Measurements from ENCODE around the gene HS6ST2. TPM values are rescaled to one million over a fixed set of nuclear protein-coding genes. Genes with fewer than 3 reads are reported as not detected.

Gene HS6ST2
- total RNA-seq, 2 experiments from 2014 or later, result not detected

DNA sequence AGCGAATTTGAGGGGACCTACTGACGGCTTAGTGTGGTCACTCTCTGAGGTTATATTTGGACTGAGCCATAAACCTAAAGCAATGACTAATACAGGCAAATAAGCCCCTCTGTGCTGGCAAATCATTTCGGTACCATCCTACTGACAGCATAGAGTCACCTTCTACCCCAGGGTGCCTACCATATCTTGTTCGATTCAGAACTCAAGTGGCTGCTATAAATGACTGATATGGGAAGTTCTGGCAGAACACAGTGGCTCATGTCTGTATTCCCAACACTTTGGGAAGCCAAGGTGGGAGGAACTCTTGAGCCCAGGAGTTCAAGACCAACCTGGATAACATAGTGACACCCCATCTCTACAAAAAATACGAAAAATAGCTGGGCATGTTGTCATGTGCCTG is 243.5 kb downstream of the HS6ST2 start:
- Histone ChIP-seq H3K79me2 (ENCODE audit: insufficient read depth, low read depth, low read length) (no peaks in the 10 kb centered on the region), H3K9me2 (ENCODE audit: insufficient read depth, low read length) (no peaks in the 10 kb centered on the region), H3K4me1 (ENCODE audit: insufficient read depth, low read length, poor library complexity, severe bottlenecking) (no peaks in the 10 kb centered on the region), H3K27ac (ENCODE audit: low read depth, low read length, poor library complexity, severe bottlenecking) (no peak overlapping the region), H3K4me2 (ENCODE audit: low read length) (no peak overlapping the region), H4K20me1 (ENCODE audit: insufficient read depth, low read length) (no peaks in the 10 kb centered on the region), H2AFZ (ENCODE audit: low read length) (no peak overlapping the region), H3K36me3 (ENCODE audit: insufficient read depth, low read length) (no peaks in the 10 kb centered on the region), H3K4me3 (ENCODE audit: low read depth, low read length, poor library complexity, severe bottlenecking) (no peak overlapping the region), H3K9me3 (ENCODE audit: low read length) (no peaks in the 10 kb centered on the region)
- intact Hi-C loops (cut with micrococcal nuclease; ENCODE audit: unreplicated experiment), result no loop called here
- BruUV-seq (replicated peaks), result no TSS peak
- TF ChIP-seq, protein P1, sequence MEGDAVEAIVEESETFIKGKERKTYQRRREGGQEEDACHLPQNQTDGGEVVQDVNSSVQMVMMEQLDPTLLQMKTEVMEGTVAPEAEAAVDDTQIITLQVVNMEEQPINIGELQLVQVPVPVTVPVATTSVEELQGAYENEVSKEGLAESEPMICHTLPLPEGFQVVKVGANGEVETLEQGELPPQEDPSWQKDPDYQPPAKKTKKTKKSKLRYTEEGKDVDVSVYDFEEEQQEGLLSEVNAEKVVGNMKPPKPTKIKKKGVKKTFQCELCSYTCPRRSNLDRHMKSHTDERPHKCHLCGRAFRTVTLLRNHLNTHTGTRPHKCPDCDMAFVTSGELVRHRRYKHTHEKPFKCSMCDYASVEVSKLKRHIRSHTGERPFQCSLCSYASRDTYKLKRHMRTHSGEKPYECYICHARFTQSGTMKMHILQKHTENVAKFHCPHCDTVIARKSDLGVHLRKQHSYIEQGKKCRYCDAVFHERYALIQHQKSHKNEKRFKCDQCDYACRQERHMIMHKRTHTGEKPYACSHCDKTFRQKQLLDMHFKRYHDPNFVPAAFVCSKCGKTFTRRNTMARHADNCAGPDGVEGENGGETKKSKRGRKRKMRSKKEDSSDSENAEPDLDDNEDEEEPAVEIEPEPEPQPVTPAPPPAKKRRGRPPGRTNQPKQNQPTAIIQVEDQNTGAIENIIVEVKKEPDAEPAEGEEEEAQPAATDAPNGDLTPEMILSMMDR (conservative IDR thresholded peaks at IDR 0.05; ENCODE audit: low read length), result no peak
- no peak for TF ChIP-seq EZH2phosphoT487 (IDR thresholded peaks at IDR 0.05; ENCODE audit: borderline replicate concordance, low read depth, low read length)
- no peak for DNase-seq (ENCODE audit: low spot score)
- POLR2A ChIA-PET, result interaction anchor here (0.7 kb wide), 1 partner anchor 54 kb away, joined by 3 read pairs; no protein-coding TSS in a partner anchor
- CTCF ChIA-PET (ENCODE audit: unreplicated experiment), result no interaction called here

DNA sequence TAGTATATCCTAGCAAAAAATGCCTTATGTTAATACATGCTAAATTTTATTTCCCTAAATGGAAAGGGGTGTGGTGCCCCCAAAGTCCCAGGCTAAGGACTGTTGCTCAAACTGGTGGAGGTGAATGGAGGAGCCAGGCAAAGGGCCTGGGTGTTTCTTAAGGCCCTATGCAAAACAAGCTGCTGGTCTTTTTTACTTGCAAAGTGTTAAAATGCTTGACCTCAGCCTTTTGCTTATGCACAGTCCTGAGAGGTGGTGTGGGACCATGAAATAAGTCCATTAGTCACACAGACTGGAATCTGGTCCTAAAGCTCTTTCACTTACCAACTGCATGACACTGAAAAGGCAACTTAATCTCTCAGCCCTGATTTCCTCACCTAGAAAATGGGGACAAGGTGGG is 246.1 kb downstream of the HS6ST2 start:
- BruUV-seq (replicated peaks), result no TSS peak

DNA sequence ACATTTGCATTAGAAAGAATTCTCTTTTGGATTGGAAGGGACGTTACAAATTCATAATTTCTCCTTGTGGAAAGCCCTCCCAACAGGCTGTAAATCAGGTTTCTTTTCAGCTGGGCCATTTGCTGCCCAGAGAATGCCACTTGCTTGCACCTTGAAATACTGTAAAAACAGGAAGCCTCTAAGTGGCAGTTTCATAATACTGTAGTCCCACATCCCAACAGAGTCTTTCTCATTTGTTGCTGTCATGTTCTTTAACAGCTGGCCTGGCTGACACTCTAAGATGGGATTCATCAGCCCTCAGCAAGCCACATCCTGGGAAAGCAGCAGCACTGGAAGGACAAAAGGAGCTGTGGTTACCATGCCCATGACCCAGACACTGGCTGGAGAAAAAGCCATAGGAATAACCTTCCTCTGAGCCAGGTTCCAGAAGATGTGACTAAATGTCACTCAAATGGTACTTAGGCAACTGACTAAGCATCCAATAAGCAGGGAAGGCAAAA is 247.7 kb downstream of the HS6ST2 start:
- Histone ChIP-seq H3K4me1 (ENCODE audit: insufficient read depth, low read length, poor library complexity, severe bottlenecking) (no peaks in the 10 kb centered on the region), H3K4me3 (ENCODE audit: low read depth, low read length, poor library complexity, severe bottlenecking) (no peak overlapping the region), H4K20me1 (ENCODE audit: insufficient read depth, low read length) (no peaks in the 10 kb centered on the region), H3K4me2 (ENCODE audit: low read length) (no peak overlapping the region), H3K9me2 (ENCODE audit: insufficient read depth, low read length) (no peaks in the 10 kb centered on the region), H3K36me3 (ENCODE audit: insufficient read depth, low read length) (no peaks in the 10 kb centered on the region), H3K9me3 (ENCODE audit: low read length) (no peaks in the 10 kb centered on the region), H3K79me2 (ENCODE audit: insufficient read depth, low read depth, low read length) (no peaks in the 10 kb centered on the region), H2AFZ (ENCODE audit: low read length) (no peak overlapping the region), H3K27ac (ENCODE audit: low read depth, low read length, poor library complexity, severe bottlenecking) (no peak overlapping the region)
- no TSS peak for BruUV-seq (replicated peaks)
- ChIA-PET POLR2A (no interaction called here), CTCF (ENCODE audit: unreplicated experiment) (no interaction called here)
- DNase-seq (ENCODE audit: low spot score), result no peak
- intact Hi-C loops (cut with micrococcal nuclease; ENCODE audit: unreplicated experiment), result no loop called here
- TF ChIP-seq EZH2phosphoT487 (IDR thresholded peaks at IDR 0.05; ENCODE audit: borderline replicate concordance, low read depth, low read length), result no peak
- TF ChIP-seq, protein P1 (conservative IDR thresholded peaks at IDR 0.05; ENCODE audit: low read length), result no peak

More for the DNA sequence above, 246.1 kb downstream of the HS6ST2 start:
- Histone ChIP-seq H3K36me3 (ENCODE audit: insufficient read depth, low read length) (no peaks in the 10 kb centered on the region), H3K9me3 (ENCODE audit: low read length) (no peaks in the 10 kb centered on the region), H2AFZ (ENCODE audit: low read length) (no peak overlapping the region), H3K9me2 (ENCODE audit: insufficient read depth, low read length) (no peaks in the 10 kb centered on the region), H3K79me2 (ENCODE audit: insufficient read depth, low read depth, low read length) (no peaks in the 10 kb centered on the region), H4K20me1 (ENCODE audit: insufficient read depth, low read length) (no peaks in the 10 kb centered on the region), H3K4me2 (ENCODE audit: low read length) (no peak overlapping the region), H3K27ac (ENCODE audit: low read depth, low read length, poor library complexity, severe bottlenecking) (no peak overlapping the region), H3K4me1 (ENCODE audit: insufficient read depth, low read length, poor library complexity, severe bottlenecking) (no peaks in the 10 kb centered on the region), H3K4me3 (ENCODE audit: low read depth, low read length, poor library complexity, severe bottlenecking) (no peak overlapping the region)
- ChIA-PET POLR2A (no interaction called here), CTCF (ENCODE audit: unreplicated experiment) (no interaction called here)
- intact Hi-C loops (cut with micrococcal nuclease; ENCODE audit: unreplicated experiment), result no loop called here
- TF ChIP-seq, protein P1 (conservative IDR thresholded peaks at IDR 0.05; ENCODE audit: low read length), result no peak
- no peak for TF ChIP-seq EZH2phosphoT487 (IDR thresholded peaks at IDR 0.05; ENCODE audit: borderline replicate concordance, low read depth, low read length)
- DNase-seq (ENCODE audit: low spot score), result no peak
